GM23338 (cell line): ENCODE results near the gene NRXN2. TPM values are rescaled to one million over a fixed set of nuclear protein-coding genes. Genes with fewer than 3 reads are reported as not detected.

Experiments
- ATAC-seq: fragments of 200-7000 bp; cut with Tn5 transposase; 3 replicates; pipeline ENCODE4 v1.9.1; 2020
- DNase-seq: peaks from one replicate; pipeline ENCODE4 v3.0.0-alpha.2; 2015; ENCODE audit warnings: low spot score
- H2AFZ ChIP-seq: fragments of 200-600 bp; sonication (generic); 2 replicates; pipeline ENCODE4 v1.8.0; 2016; ENCODE audit warnings: antibody characterized with exemption, mild to moderate bottlenecking, moderate library complexity
- H3F3A ChIP-seq: fragments of 200-600 bp; sonication (generic); replicated peaks from 2 replicates; pipeline ENCODE4 v1.8.0; 2017; ENCODE audit warnings: antibody characterized with exemption, mixed run types, low read depth
- H3K27ac ChIP-seq: fragments of 200-600 bp; sonication (generic); 2 replicates; pipeline ENCODE4 v1.6.1; 2016; ENCODE audit warnings: low read depth
- H3K27me3 ChIP-seq: fragments of 200-600 bp; sonication (generic); 2 replicates; pipeline ENCODE4 v1.8.0; 2016; ENCODE audit warnings: mild to moderate bottlenecking, mixed run types, moderate library complexity; ENCODE audit not compliant: insufficient read depth
- H3K36me3 ChIP-seq: fragments of 200-600 bp; sonication (generic); 2 replicates; pipeline ENCODE4 v1.8.0; 2016; ENCODE audit warnings: mild to moderate bottlenecking; ENCODE audit not compliant: insufficient read depth
- H3K4me1 ChIP-seq: fragments of 200-600 bp; sonication (generic); 2 replicates; pipeline ENCODE4 v1.8.0; 2016; ENCODE audit warnings: mild to moderate bottlenecking, moderate library complexity; ENCODE audit not compliant: insufficient read depth
- H3K4me2 ChIP-seq: fragments of 200-600 bp; sonication (generic); 2 replicates; pipeline ENCODE4 v1.7.1; 2017; ENCODE audit warnings: mixed run types
- H3K4me3 ChIP-seq: fragments of 200-600 bp; sonication (generic); 2 replicates; pipeline ENCODE4 v1.6.1; 2016; ENCODE audit warnings: mixed run types
- H3K79me2 ChIP-seq: fragments of 200-600 bp; sonication (generic); replicated peaks from 2 replicates; pipeline ENCODE4 v1.8.0; 2017; ENCODE audit warnings: mild to moderate bottlenecking; ENCODE audit not compliant: insufficient read depth
- H3K9me2 ChIP-seq: fragments of 200-600 bp; sonication (generic); 2 replicates; pipeline ENCODE4 v1.8.0; 2017; ENCODE audit not compliant: insufficient read depth
- H4K20me1 ChIP-seq: fragments of 200-600 bp; sonication (generic); replicated peaks from 2 replicates; pipeline ENCODE4 v1.8.0; 2017; ENCODE audit warnings: mild to moderate bottlenecking; ENCODE audit not compliant: insufficient read depth
- H3K27ac Mint-ChIP-seq: 2 replicates; pipeline ENCODE4 v1.8.0; 2020; ENCODE audit warnings: inconsistent platforms, mild to moderate bottlenecking, moderate library complexity, mixed read lengths
- H3K27me3 Mint-ChIP-seq: 3 replicates; pipeline ENCODE4 v1.8.0; 2022; ENCODE audit warnings: low read depth, mild to moderate bottlenecking, moderate library complexity, mixed read lengths, inconsistent platforms; ENCODE audit not compliant: insufficient read depth, poor library complexity
- H3K36me3 Mint-ChIP-seq: 3 replicates; pipeline ENCODE4 v1.8.0; 2021; ENCODE audit warnings: low read depth, mild to moderate bottlenecking, inconsistent platforms, moderate library complexity, mixed read lengths
- H3K4me1 Mint-ChIP-seq: 3 replicates; pipeline ENCODE4 v1.8.0; 2020; ENCODE audit warnings: mild to moderate bottlenecking, inconsistent platforms, mixed read lengths
- H3K4me3 Mint-ChIP-seq: 3 replicates; pipeline ENCODE4 v1.8.0; 2021; ENCODE audit warnings: moderate library complexity, mild to moderate bottlenecking, inconsistent platforms, mixed read lengths
- H3K9me3 Mint-ChIP-seq: 3 replicates; pipeline ENCODE4 v1.8.0; 2020; ENCODE audit warnings: moderate library complexity, mild to moderate bottlenecking, inconsistent platforms, mixed read lengths
- CREB1 ChIP-seq: fragments of 250-450 bp; sonication (Bioruptor Pico); IDR thresholded peaks from 2 replicates; pipeline ENCODE4 v1.5.0; 2020; ENCODE audit warnings: low read depth, mild to moderate bottlenecking, moderate library complexity
- EZH2 ChIP-seq: fragments of 200-600 bp; sonication (generic); IDR thresholded peaks from one replicate; pipeline ENCODE4 v1.8.0; 2017; ENCODE audit warnings: antibody characterized with exemption, mild to moderate bottlenecking, low read depth; ENCODE audit not compliant: unreplicated experiment
- EZH2phosphoT487 ChIP-seq: fragments of 200-600 bp; sonication (generic); IDR thresholded peaks from one replicate; pipeline ENCODE4 v1.8.1; 2018; ENCODE audit warnings: antibody characterized with exemption; ENCODE audit not compliant: unreplicated experiment
- JUNB ChIP-seq: IDR thresholded peaks from one replicate; pipeline ENCODE4 v1.6.1; 2016; ENCODE audit warnings: antibody characterized with exemption; ENCODE audit not compliant: unreplicated experiment
- NANOG ChIP-seq: IDR thresholded peaks from 2 replicates; pipeline ENCODE4 v1.6.1; 2016; ENCODE audit warnings: antibody characterized with exemption, borderline replicate concordance
- POLR2AphosphoS5 ChIP-seq: IDR thresholded peaks from 2 replicates; pipeline ENCODE4 v1.6.1; 2016; ENCODE audit warnings: antibody characterized with exemption, low read depth
- STAT1 ChIP-seq: IDR thresholded peaks from one replicate; pipeline ENCODE4 v1.6.1; 2016; ENCODE audit warnings: antibody characterized with exemption; ENCODE audit not compliant: unreplicated experiment
- ZNF114 ChIP-seq: fragments of 250-450 bp; sonication (Bioruptor Pico); IDR thresholded peaks from 2 replicates; pipeline ENCODE4 v1.5.0; 2020; ENCODE audit warnings: mild to moderate bottlenecking, moderate library complexity
- ZNF331 ChIP-seq: fragments of 250-450 bp; sonication (Bioruptor Pico); IDR thresholded peaks from 2 replicates; pipeline ENCODE4 v1.5.0; 2020; ENCODE audit warnings: low read depth, mild to moderate bottlenecking, moderate library complexity
- polyA plus RNA-seq: library from polyadenylated mRNA; unstranded; fragments of >200 nt; fragmentation: Nextera tagmentation; extraction: Ambion mirVana; gene quantifications from 2 replicates; pipeline ENCODE4 v1.2.1, GENCODE V29; 2016
- total RNA-seq: library from RNA; depleted of rRNA; stranded (reverse); fragments of >200 nt; shearing (Covaris generic); gene quantifications from 2 replicates; pipeline ENCODE4 v1.2.3, GENCODE V29; 2014
- TF ChIP-seq, protein P1 (sequence below): IDR thresholded peaks from one replicate; pipeline ENCODE4 v1.6.1; 2018; ENCODE audit warnings: antibody characterized with exemption; ENCODE audit not compliant: unreplicated experiment
- TF ChIP-seq, protein P2 (sequence below): IDR thresholded peaks from 2 replicates; pipeline ENCODE4 v1.6.1; 2016; ENCODE audit warnings: antibody characterized with exemption
- TF ChIP-seq, protein P3 (sequence below): fragments of 250-450 bp; sonication (Bioruptor Pico); IDR thresholded peaks from 2 replicates; pipeline ENCODE4 v1.5.0; 2020; ENCODE audit warnings: mild to moderate bottlenecking, moderate library complexity

NRXN2 gene
- total and polyA plus RNA-seq, 2 experiments from 2014 or later, result 3.4 to 17.0 TPM

DNA sequence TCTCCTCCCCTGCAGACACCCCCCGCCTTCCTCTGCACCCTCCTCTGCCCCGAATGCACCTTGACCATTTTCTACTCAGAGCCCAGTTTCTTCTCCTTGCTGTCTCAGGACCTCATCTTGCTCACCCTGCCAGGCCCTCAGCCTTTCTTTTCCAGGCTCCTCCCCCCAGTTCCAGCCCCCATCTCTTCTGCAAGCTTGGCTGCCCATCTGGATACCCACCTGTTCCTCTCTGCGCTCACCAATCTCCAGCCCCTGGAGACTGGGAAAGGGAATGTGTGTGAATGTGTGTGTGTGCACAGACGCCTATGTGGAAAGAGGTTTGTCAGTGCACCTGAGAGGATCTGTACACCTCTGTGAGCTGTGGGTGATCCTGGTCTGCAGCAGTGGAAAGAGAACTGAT lies 95.6 kb downstream of the NRXN2 start:
- Mint-ChIP-seq H3K36me3 (peaks cover 6% of the 10 kb centered on the region; the same call in 1 of the 3 replicates), H3K4me3 (no peak overlapping the region), H3K27ac (no peak overlapping the region), H3K27me3 (peaks cover 7% of the 10 kb centered on the region), H3K9me3 (no peaks in the 10 kb centered on the region), H3K4me1 (peaks cover 23% of the 10 kb centered on the region)
- H3K27ac ChIP-seq, result no peak overlapping the region
- H3K4me2 ChIP-seq, result no peak overlapping the region
- H3K36me3 ChIP-seq, result no peaks in the 10 kb centered on the region
- peaks cover 8% of the 10 kb centered on the region for H3K4me1 ChIP-seq
- no peak overlapping the region for H3K4me3 ChIP-seq
- peaks cover 9% of the 10 kb centered on the region for H3K27me3 ChIP-seq
- no peaks in the 10 kb centered on the region for H3K9me2 ChIP-seq
- DNase-seq (no peak), ATAC-seq (no peak)
- H3K79me2 ChIP-seq, result no peaks in the 10 kb centered on the region
- 0 out of 2 replicates have a peak, but pooled peaks cover 3% of the 10 kb centered on the region for H3F3A ChIP-seq
- TF ChIP-seq EZH2 (no peak), JUNB (no peak), EZH2phosphoT487 (no peak), POLR2AphosphoS5 (no peak), STAT1 (no peak), ZNF331 (CRISPR knock-in tag) (no peak), ZNF114 (CRISPR knock-in tag) (no peak), NANOG (no peak), CREB1 (no peak)
- TF ChIP-seq, protein P1, sequence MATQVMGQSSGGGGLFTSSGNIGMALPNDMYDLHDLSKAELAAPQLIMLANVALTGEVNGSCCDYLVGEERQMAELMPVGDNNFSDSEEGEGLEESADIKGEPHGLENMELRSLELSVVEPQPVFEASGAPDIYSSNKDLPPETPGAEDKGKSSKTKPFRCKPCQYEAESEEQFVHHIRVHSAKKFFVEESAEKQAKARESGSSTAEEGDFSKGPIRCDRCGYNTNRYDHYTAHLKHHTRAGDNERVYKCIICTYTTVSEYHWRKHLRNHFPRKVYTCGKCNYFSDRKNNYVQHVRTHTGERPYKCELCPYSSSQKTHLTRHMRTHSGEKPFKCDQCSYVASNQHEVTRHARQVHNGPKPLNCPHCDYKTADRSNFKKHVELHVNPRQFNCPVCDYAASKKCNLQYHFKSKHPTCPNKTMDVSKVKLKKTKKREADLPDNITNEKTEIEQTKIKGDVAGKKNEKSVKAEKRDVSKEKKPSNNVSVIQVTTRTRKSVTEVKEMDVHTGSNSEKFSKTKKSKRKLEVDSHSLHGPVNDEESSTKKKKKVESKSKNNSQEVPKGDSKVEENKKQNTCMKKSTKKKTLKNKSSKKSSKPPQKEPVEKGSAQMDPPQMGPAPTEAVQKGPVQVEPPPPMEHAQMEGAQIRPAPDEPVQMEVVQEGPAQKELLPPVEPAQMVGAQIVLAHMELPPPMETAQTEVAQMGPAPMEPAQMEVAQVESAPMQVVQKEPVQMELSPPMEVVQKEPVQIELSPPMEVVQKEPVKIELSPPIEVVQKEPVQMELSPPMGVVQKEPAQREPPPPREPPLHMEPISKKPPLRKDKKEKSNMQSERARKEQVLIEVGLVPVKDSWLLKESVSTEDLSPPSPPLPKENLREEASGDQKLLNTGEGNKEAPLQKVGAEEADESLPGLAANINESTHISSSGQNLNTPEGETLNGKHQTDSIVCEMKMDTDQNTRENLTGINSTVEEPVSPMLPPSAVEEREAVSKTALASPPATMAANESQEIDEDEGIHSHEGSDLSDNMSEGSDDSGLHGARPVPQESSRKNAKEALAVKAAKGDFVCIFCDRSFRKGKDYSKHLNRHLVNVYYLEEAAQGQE, result no peak
- TF ChIP-seq, protein P2, sequence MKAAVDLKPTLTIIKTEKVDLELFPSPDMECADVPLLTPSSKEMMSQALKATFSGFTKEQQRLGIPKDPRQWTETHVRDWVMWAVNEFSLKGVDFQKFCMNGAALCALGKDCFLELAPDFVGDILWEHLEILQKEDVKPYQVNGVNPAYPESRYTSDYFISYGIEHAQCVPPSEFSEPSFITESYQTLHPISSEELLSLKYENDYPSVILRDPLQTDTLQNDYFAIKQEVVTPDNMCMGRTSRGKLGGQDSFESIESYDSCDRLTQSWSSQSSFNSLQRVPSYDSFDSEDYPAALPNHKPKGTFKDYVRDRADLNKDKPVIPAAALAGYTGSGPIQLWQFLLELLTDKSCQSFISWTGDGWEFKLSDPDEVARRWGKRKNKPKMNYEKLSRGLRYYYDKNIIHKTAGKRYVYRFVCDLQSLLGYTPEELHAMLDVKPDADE, result no peak
- H4K20me1 ChIP-seq, result no peaks in the 10 kb centered on the region; the same call in 1 of the 2 replicates
- H2AFZ ChIP-seq, result no peak overlapping the region

DNA sequence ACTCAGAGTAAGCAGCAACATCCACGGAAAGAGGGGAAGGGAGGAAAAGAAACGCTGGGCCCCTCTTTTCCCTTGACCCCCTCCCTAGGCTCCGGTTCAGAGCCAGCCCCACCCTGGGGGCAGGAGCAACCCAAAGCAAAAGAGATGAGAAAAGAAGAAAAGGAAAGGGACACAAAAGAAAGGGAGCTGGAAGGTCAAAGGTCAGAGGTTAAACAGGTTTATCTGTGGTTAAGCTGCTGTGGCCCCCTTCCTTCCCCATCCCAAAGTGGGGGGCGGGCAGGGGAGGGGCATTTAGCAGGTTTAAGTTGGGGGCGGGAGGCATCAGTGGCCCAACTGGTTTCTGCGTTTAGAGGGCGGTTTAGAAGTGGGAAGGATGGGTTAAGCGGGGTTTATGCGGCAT lies 96.4 kb downstream of the NRXN2 start:
- Histone ChIP-seq H3K4me2 (0 out of 2 replicates have a peak overlapping the region, but pooled peaks have one; percentile 26), H2AFZ (no peak overlapping the region), H3K79me2 (no peaks in the 10 kb centered on the region), H3K9me2 (no peaks in the 10 kb centered on the region), H3F3A (0 out of 2 replicates have a peak, but pooled peaks cover 3% of the 10 kb centered on the region), H3K27ac (no peak overlapping the region), H3K36me3 (no peaks in the 10 kb centered on the region), H4K20me1 (no peaks in the 10 kb centered on the region; the same call in 1 of the 2 replicates), H3K4me1 (peaks cover 8% of the 10 kb centered on the region), H3K4me3 (no peak overlapping the region), H3K27me3 (peaks cover 9% of the 10 kb centered on the region)
- ATAC-seq, result no peak
- Mint-ChIP-seq H3K36me3 (peaks cover 6% of the 10 kb centered on the region; the same call in 1 of the 3 replicates), H3K9me3 (no peaks in the 10 kb centered on the region), H3K27ac (no peak overlapping the region), H3K4me1 (peaks cover 23% of the 10 kb centered on the region), H3K27me3 (peaks cover 7% of the 10 kb centered on the region), H3K4me3 (no peak overlapping the region)
- DNase-seq, result no peak
- TF ChIP-seq, protein P3, sequence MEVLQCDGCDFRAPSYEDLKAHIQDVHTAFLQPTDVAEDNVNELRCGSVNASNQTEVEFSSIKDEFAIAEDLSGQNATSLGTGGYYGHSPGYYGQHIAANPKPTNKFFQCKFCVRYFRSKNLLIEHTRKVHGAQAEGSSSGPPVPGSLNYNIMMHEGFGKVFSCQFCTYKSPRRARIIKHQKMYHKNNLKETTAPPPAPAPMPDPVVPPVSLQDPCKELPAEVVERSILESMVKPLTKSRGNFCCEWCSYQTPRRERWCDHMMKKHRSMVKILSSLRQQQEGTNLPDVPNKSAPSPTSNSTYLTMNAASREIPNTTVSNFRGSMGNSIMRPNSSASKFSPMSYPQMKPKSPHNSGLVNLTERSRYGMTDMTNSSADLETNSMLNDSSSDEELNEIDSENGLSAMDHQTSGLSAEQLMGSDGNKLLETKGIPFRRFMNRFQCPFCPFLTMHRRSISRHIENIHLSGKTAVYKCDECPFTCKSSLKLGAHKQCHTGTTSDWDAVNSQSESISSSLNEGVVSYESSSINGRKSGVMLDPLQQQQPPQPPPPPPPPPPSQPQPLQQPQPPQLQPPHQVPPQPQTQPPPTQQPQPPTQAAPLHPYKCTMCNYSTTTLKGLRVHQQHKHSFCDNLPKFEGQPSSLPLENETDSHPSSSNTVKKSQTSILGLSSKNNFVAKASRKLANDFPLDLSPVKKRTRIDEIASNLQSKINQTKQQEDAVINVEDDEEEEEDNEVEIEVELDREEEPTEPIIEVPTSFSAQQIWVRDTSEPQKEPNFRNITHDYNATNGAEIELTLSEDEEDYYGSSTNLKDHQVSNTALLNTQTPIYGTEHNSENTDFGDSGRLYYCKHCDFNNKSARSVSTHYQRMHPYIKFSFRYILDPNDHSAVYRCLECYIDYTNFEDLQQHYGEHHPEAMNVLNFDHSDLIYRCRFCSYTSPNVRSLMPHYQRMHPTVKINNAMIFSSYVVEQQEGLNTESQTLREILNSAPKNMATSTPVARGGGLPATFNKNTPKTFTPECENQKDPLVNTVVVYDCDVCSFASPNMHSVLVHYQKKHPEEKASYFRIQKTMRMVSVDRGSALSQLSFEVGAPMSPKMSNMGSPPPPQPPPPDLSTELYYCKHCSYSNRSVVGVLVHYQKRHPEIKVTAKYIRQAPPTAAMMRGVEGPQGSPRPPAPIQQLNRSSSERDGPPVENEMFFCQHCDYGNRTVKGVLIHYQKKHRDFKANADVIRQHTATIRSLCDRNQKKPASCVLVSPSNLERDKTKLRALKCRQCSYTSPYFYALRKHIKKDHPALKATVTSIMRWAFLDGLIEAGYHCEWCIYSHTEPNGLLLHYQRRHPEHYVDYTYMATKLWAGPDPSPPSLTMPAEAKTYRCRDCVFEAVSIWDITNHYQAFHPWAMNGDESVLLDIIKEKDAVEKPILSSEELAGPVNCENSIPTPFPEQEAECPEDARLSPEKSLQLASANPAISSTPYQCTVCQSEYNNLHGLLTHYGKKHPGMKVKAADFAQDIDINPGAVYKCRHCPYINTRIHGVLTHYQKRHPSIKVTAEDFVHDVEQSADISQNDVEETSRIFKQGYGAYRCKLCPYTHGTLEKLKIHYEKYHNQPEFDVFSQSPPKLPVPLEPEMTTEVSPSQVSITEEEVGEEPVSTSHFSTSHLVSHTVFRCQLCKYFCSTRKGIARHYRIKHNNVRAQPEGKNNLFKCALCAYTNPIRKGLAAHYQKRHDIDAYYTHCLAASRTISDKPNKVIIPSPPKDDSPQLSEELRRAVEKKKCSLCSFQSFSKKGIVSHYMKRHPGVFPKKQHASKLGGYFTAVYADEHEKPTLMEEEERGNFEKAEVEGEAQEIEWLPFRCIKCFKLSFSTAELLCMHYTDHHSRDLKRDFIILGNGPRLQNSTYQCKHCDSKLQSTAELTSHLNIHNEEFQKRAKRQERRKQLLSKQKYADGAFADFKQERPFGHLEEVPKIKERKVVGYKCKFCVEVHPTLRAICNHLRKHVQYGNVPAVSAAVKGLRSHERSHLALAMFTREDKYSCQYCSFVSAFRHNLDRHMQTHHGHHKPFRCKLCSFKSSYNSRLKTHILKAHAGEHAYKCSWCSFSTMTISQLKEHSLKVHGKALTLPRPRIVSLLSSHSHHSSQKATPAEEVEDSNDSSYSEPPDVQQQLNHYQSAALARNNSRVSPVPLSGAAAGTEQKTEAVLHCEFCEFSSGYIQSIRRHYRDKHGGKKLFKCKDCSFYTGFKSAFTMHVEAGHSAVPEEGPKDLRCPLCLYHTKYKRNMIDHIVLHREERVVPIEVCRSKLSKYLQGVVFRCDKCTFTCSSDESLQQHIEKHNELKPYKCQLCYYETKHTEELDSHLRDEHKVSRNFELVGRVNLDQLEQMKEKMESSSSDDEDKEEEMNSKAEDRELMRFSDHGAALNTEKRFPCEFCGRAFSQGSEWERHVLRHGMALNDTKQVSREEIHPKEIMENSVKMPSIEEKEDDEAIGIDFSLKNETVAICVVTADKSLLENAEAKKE (CRISPR knock-in tag), result no peak
- TF ChIP-seq STAT1 (no peak), EZH2 (no peak), NANOG (no peak), CREB1 (no peak), POLR2AphosphoS5 (no peak)
